Nephron progenitor cell (in vitro differentiated cells): ENCODE measurements around the gene TSHZ2.
"Not testable (repeated sequence)": the region's sequence is repeated elsewhere in the genome, so short reads cannot be mapped to it uniquely, and the experiment has no call there.

Experiments used
- DNase-seq: peaks from one replicate; pipeline ENCODE4 v3.0.0; 2021
- H3K27ac Mint-ChIP-seq: 2 replicates; pipeline ENCODE4 v1.8.0; 2021; ENCODE audit warnings: mild to moderate bottlenecking, moderate library complexity, mixed read lengths
- H3K27me3 Mint-ChIP-seq: 2 replicates; pipeline ENCODE4 v1.8.0; 2021; ENCODE audit warnings: mild to moderate bottlenecking, low read depth, mixed read lengths; ENCODE audit not compliant: poor library complexity
- H3K36me3 Mint-ChIP-seq: 2 replicates; pipeline ENCODE4 v1.8.0; 2021; ENCODE audit warnings: low read depth, mixed read lengths
- H3K4me1 Mint-ChIP-seq: 2 replicates; pipeline ENCODE4 v1.8.0; 2021; ENCODE audit warnings: mixed read lengths
- H3K4me3 Mint-ChIP-seq: 2 replicates; pipeline ENCODE4 v1.8.0; 2021; ENCODE audit warnings: mild to moderate bottlenecking, moderate library complexity, mixed read lengths
- H3K9me3 Mint-ChIP-seq: 2 replicates; pipeline ENCODE4 v1.8.0; 2021; ENCODE audit warnings: mild to moderate bottlenecking, moderate library complexity, mixed read lengths
- CTCF ChIP-seq: fragments of 200-600 bp; sonication (generic); IDR thresholded peaks from 2 replicates; pipeline ENCODE4 v1.5.0; 2021; ENCODE audit warnings: antibody characterized with exemption

TSHZ2 gene

GRCh38 chr20:53503517-53503919 lies 531.4 kb downstream of the TSHZ2 start:
- no peak for DNase-seq
- Mint-ChIP-seq H3K27ac (no peak overlapping the region), H3K4me3 (peak overlapping the region; percentile 80), H3K9me3 (peaks cover 36% of the 10 kb centered on the region), H3K27me3 (no peaks in the 10 kb centered on the region), H3K4me1 (peaks cover 5% of the 10 kb centered on the region), H3K36me3 (peaks cover 18% of the 10 kb centered on the region)
- no peak for TF ChIP-seq CTCF

- Mint-ChIP-seq H3K36me3 (peaks cover 16% of the 10 kb centered on the region), H3K4me3 (peak overlapping the region; percentile 80), H3K9me3 (peaks cover 36% of the 10 kb centered on the region)
- H3K4me1 Mint-ChIP-seq, DNase-seq, H3K27me3 Mint-ChIP-seq, H3K27ac Mint-ChIP-seq: not testable (repeated sequence)
Observed at GRCh38 chr20:53504106-53504505, 531.9 kb downstream of the TSHZ2 start.

- no peak overlapping the region for H3K4me3 Mint-ChIP-seq
- H3K9me3 Mint-ChIP-seq = peaks cover 27% of the 10 kb centered on the region
- H3K36me3 Mint-ChIP-seq = peaks cover 6% of the 10 kb centered on the region
- peaks cover 13% of the 10 kb centered on the region for H3K4me1 Mint-ChIP-seq
- H3K27me3 Mint-ChIP-seq = no peaks in the 10 kb centered on the region
- no peak for TF ChIP-seq CTCF
- DNase-seq = peak; percentile 12
- H3K27ac Mint-ChIP-seq = no peak overlapping the region
Observed at GRCh38 chr20:53510262-53510661, 538.1 kb downstream of the TSHZ2 start.

GRCh38 chr20:53510704-53511103 lies 538.5 kb downstream of the TSHZ2 start:
- H3K4me3 Mint-ChIP-seq = no peak overlapping the region
- no peak for DNase-seq
- no peaks in the 10 kb centered on the region for H3K27me3 Mint-ChIP-seq
- peaks cover 6% of the 10 kb centered on the region for H3K36me3 Mint-ChIP-seq
- no peak for TF ChIP-seq CTCF
- H3K9me3 Mint-ChIP-seq = peaks cover 23% of the 10 kb centered on the region
- H3K27ac Mint-ChIP-seq = peak overlapping the region; percentile 68
- H3K4me1 Mint-ChIP-seq = peaks cover 13% of the 10 kb centered on the region

GRCh38 chr20:53512076-53512475 lies 539.9 kb downstream of the TSHZ2 start:
- no peak overlapping the region for H3K4me3 Mint-ChIP-seq
- H3K9me3 Mint-ChIP-seq = peaks cover 23% of the 10 kb centered on the region
- H3K4me1 Mint-ChIP-seq = peaks cover 13% of the 10 kb centered on the region
- no peaks in the 10 kb centered on the region for H3K27me3 Mint-ChIP-seq
- no peak for DNase-seq
- H3K27ac Mint-ChIP-seq = no peak overlapping the region
- peaks cover 6% of the 10 kb centered on the region for H3K36me3 Mint-ChIP-seq
- no peak for TF ChIP-seq CTCF

- Mint-ChIP-seq H3K27ac (no peak overlapping the region), H3K4me1 (peaks cover 18% of the 10 kb centered on the region), H3K27me3 (peaks cover 2% of the 10 kb centered on the region), H3K36me3 (peaks cover 6% of the 10 kb centered on the region), H3K4me3 (no peak overlapping the region), H3K9me3 (peaks cover 20% of the 10 kb centered on the region)
- no peak for DNase-seq
- no peak for TF ChIP-seq CTCF
Observed at GRCh38 chr20:53513168-53513488, 541.0 kb downstream of the TSHZ2 start.
